WTC11 (cell line): ENCODE data around the gene NEAT1. TPM values are rescaled to one million over a fixed set of nuclear protein-coding genes. Genes with fewer than 3 reads are reported as not detected.
A peak's percentile ranks its signal among the peaks of the same experiment; 100 is the strongest.

Source experiments
- ATAC-seq: fragments of 200-7000 bp; cut with Tn5 transposase; 2 replicates; pipeline ENCODE4 v1.10.0; 2021; ENCODE audit warnings: mild to moderate bottlenecking, moderate library complexity
- CTCF ChIA-PET: fragments of 300-600 bp; sonication (Branson Sonifier 250); formaldehyde crosslinking; loops from one replicate; lab custom pipeline; 2021; ENCODE audit warnings: antibody characterized with exemption; lab: Charles Lee
- POLR2A ChIA-PET: fragments of 350-600 bp; sonication (Branson Sonifier 250); formaldehyde crosslinking; loops from one replicate; lab custom pipeline; 2021; ENCODE audit warnings: antibody characterized with exemption; lab: Charles Lee
- DNase-seq: peaks from one replicate; pipeline ENCODE4 v3.0.0; 2021; ENCODE audit warnings: low spot score
- H3K27ac Mint-ChIP-seq: 2 replicates; pipeline ENCODE4 v1.8.0; 2021; ENCODE audit warnings: mixed read lengths
- H3K27me3 Mint-ChIP-seq: 2 replicates; pipeline ENCODE4 v1.8.0; 2021; ENCODE audit warnings: low read depth, mild to moderate bottlenecking, moderate library complexity, mixed read lengths
- H3K36me3 Mint-ChIP-seq: 2 replicates; pipeline ENCODE4 v1.8.0; 2021; ENCODE audit warnings: mixed read lengths
- H3K4me1 Mint-ChIP-seq: 2 replicates; pipeline ENCODE4 v1.8.0; 2022; ENCODE audit warnings: mixed read lengths
- H3K4me3 Mint-ChIP-seq: 2 replicates; pipeline ENCODE4 v1.8.0; 2021; ENCODE audit warnings: mild to moderate bottlenecking, moderate library complexity, mixed read lengths
- H3K9me3 Mint-ChIP-seq: 2 replicates; pipeline ENCODE4 v1.8.0; 2021; ENCODE audit warnings: mixed read lengths
- AFF4 ChIP-seq: sonication (generic); formaldehyde crosslinking; IDR thresholded peaks from 2 replicates; pipeline ENCODE4 v1.8.1; 2023; ENCODE audit warnings: mild to moderate bottlenecking, missing genetic modification reagents, borderline replicate concordance
- ATF3 ChIP-seq: sonication (generic); formaldehyde crosslinking; conservative IDR thresholded peaks from 2 replicates; pipeline ENCODE4 v1.8.1; 2022; ENCODE audit warnings: mild to moderate bottlenecking, missing genetic modification reagents
- CDX4 ChIP-seq: fragments of 250-450 bp; sonication (Bioruptor Pico); IDR thresholded peaks from 2 replicates; pipeline ENCODE4 v1.9.0; 2021; ENCODE audit warnings: moderate library complexity, mild to moderate bottlenecking, inconsistent platforms, borderline replicate concordance
- ELF4 ChIP-seq: sonication (generic); formaldehyde crosslinking; IDR thresholded peaks from 2 replicates; pipeline ENCODE4 v1.8.1; 2022; ENCODE audit warnings: low read depth, mild to moderate bottlenecking, moderate library complexity, missing genetic modification reagents
- FOXK1 ChIP-seq: sonication (generic); formaldehyde crosslinking; IDR thresholded peaks from 2 replicates; pipeline ENCODE4 v1.8.0; 2022; ENCODE audit warnings: mild to moderate bottlenecking, moderate library complexity, missing genetic modification reagents
- GABPB1 ChIP-seq: sonication (generic); formaldehyde crosslinking; IDR thresholded peaks from 2 replicates; pipeline ENCODE4 v1.8.1; 2023; ENCODE audit warnings: mild to moderate bottlenecking, missing genetic modification reagents
- GTF2I ChIP-seq: fragments of 250-450 bp; sonication (Bioruptor Pico); conservative IDR thresholded peaks from 2 replicates; pipeline ENCODE4 v1.4.0; 2021; ENCODE audit warnings: mild to moderate bottlenecking
- KAT7 ChIP-seq: sonication (generic); formaldehyde crosslinking; IDR thresholded peaks from 2 replicates; pipeline ENCODE4 v1.8.1; 2023; ENCODE audit warnings: missing genetic modification reagents, mild to moderate bottlenecking, borderline replicate concordance
- MAX ChIP-seq: sonication (generic); formaldehyde crosslinking; IDR thresholded peaks from 2 replicates; pipeline ENCODE4 v1.8.0; 2022; ENCODE audit warnings: mild to moderate bottlenecking, missing genetic modification reagents
- NFE2L1 ChIP-seq: sonication (generic); formaldehyde crosslinking; IDR thresholded peaks from 2 replicates; pipeline ENCODE4 v1.8.1; 2023; ENCODE audit warnings: missing genetic modification reagents
- NFYB ChIP-seq: sonication (generic); formaldehyde crosslinking; conservative IDR thresholded peaks from 2 replicates; pipeline ENCODE4 v1.8.0; 2022; ENCODE audit warnings: low read depth, missing genetic modification reagents
- NR3C1 ChIP-seq: sonication (generic); formaldehyde crosslinking; conservative IDR thresholded peaks from 2 replicates; pipeline ENCODE4 v1.8.1; 2023; ENCODE audit warnings: low read depth, mild to moderate bottlenecking, missing genetic modification reagents
- OVOL2 ChIP-seq: fragments of 250-450 bp; sonication (Bioruptor Pico); IDR thresholded peaks from 2 replicates; pipeline ENCODE4 v1.9.0; 2021; ENCODE audit warnings: mild to moderate bottlenecking, borderline replicate concordance
- SMAD4 ChIP-seq: sonication (generic); formaldehyde crosslinking; IDR thresholded peaks from 2 replicates; pipeline ENCODE4 v1.8.0; 2022; ENCODE audit warnings: mild to moderate bottlenecking, missing genetic modification reagents
- SP1 ChIP-seq: sonication (generic); formaldehyde crosslinking; conservative IDR thresholded peaks from 2 replicates; pipeline ENCODE4 v1.8.1; 2022; ENCODE audit warnings: missing genetic modification reagents
- TEAD4 ChIP-seq: sonication (generic); formaldehyde crosslinking; IDR thresholded peaks from 2 replicates; pipeline ENCODE4 v1.8.0; 2022; ENCODE audit warnings: mild to moderate bottlenecking, missing genetic modification reagents
- USF1 ChIP-seq: sonication (generic); formaldehyde crosslinking; IDR thresholded peaks from 2 replicates; pipeline ENCODE4 v1.8.0; 2022; ENCODE audit warnings: mild to moderate bottlenecking, missing genetic modification reagents
- ZNF232 ChIP-seq: sonication (generic); formaldehyde crosslinking; IDR thresholded peaks from 2 replicates; pipeline ENCODE4 v1.8.0; 2022; ENCODE audit warnings: mild to moderate bottlenecking, missing genetic modification reagents
- ZNF317 ChIP-seq: sonication (generic); formaldehyde crosslinking; IDR thresholded peaks from 2 replicates; pipeline ENCODE4 v1.8.1; 2023; ENCODE audit warnings: low read depth, mild to moderate bottlenecking, moderate library complexity, missing genetic modification reagents, borderline replicate concordance
- ZNF416 ChIP-seq: fragments of 250-450 bp; sonication (Bioruptor Pico); IDR thresholded peaks from 2 replicates; pipeline ENCODE4 v1.9.0; 2021; ENCODE audit warnings: mild to moderate bottlenecking, inconsistent platforms
- ZNF423 ChIP-seq: fragments of 250-450 bp; sonication (Bioruptor Pico); IDR thresholded peaks from 2 replicates; pipeline ENCODE4 v2.1.2; 2022; ENCODE audit warnings: mild to moderate bottlenecking, moderate library complexity
- ZNF671 ChIP-seq: fragments of 250-450 bp; sonication (Bioruptor Pico); IDR thresholded peaks from 2 replicates; pipeline ENCODE4 v1.8.0; 2021; ENCODE audit warnings: mild to moderate bottlenecking
- total RNA-seq: library from RNA; stranded (reverse); gene quantifications from 3 replicates; pipeline ENCODE4 v1.2.3, GENCODE V29; 2021

Gene NEAT1
- total RNA-seq, 1 experiment from 2014 or later = 38.1 TPM

GRCh38 chr11:65485920-65486219 is 63.3 kb downstream of the NEAT1 start:
- Mint-ChIP-seq H3K9me3 (no peaks in the 10 kb centered on the region), H3K4me1 (peaks cover 72% of the 10 kb centered on the region), H3K4me3 (peak overlapping the region; percentile 45; the same call in 1 of the 2 replicates), H3K27ac (peak overlapping the region; percentile 96), H3K36me3 (no peaks in the 10 kb centered on the region), H3K27me3 (peaks cover 2% of the 10 kb centered on the region)
- TF ChIP-seq CDX4 (CRISPR knock-in tag) = no peak
- no peak for TF ChIP-seq TEAD4 (CRISPR knock-in tag)
- no peak for TF ChIP-seq AFF4 (CRISPR knock-in tag)
- no peak for TF ChIP-seq NFE2L1 (CRISPR knock-in tag)
- no peak for TF ChIP-seq ATF3
- TF ChIP-seq ZNF416 (CRISPR knock-in tag) = no peak
- no peak for TF ChIP-seq OVOL2 (CRISPR knock-in tag)
- no peak for TF ChIP-seq KAT7 (CRISPR knock-in tag)
- no peak for TF ChIP-seq USF1 (CRISPR knock-in tag)
- POLR2A ChIA-PET = interaction anchor here (5.4 to 11.6 kb wide), 3 partner anchors 14 to 67 kb away, joined by 38 to 502 read pairs (median 179); partner anchors contain the start of gene MALAT1
- ATAC-seq = no peak
- no peak for DNase-seq
- CTCF ChIA-PET = interaction anchor here (0.9 to 8.9 kb wide), 8 partner anchors 7 to 87 kb away, joined by 3 to 129 read pairs (median 7); partner anchors contain the start of gene FAM89B

- no peaks in the 10 kb centered on the region for H3K9me3 Mint-ChIP-seq
- H3K27me3 Mint-ChIP-seq = peaks cover 4% of the 10 kb centered on the region
- TF ChIP-seq SP1 (CRISPR knock-in tag) = no peak
- TF ChIP-seq GTF2I = 0 out of 2 replicates have a peak, but pooled peaks have one; percentile 21
- H3K4me1 Mint-ChIP-seq = peaks cover 78% of the 10 kb centered on the region
- ChIA-PET POLR2A (interaction anchor here (0.6 to 11.6 kb wide), 11 partner anchors 9 to 133 kb away, joined by 3 to 502 read pairs (median 8); partner anchors contain the start of genes MALAT1, NEAT1 and TIGD3), CTCF (interaction anchor here (0.9 to 8.9 kb wide), 14 partner anchors 8 to 952 kb away, joined by 3 to 129 read pairs (median 4); partner anchors contain the start of genes MRPL11 and NEAT1)
- H3K27ac Mint-ChIP-seq = peak overlapping the region; percentile 97
- DNase-seq (no peak), ATAC-seq (no peak)
- no peaks in the 10 kb centered on the region for H3K36me3 Mint-ChIP-seq
- peak overlapping the region; percentile 20; the same call in 1 of the 2 replicates for H3K4me3 Mint-ChIP-seq
Observed at GRCh38 chr11:65486570-65487466, 64.2 kb downstream of the NEAT1 start.

- Mint-ChIP-seq H3K27me3 (peaks cover 4% of the 10 kb centered on the region), H3K9me3 (no peaks in the 10 kb centered on the region), H3K4me1 (peaks cover 83% of the 10 kb centered on the region), H3K4me3 (peak overlapping the region; percentile 62), H3K27ac (peak overlapping the region; percentile 100), H3K36me3 (no peaks in the 10 kb centered on the region)
- peak; percentile 86 for ATAC-seq
- DNase-seq = peak; percentile 96
- CTCF ChIA-PET = interaction anchor here (0.5 to 8.9 kb wide), 16 partner anchors 9 to 951 kb away, joined by 3 to 129 read pairs (median 7); partner anchors contain the start of genes MRPL11 and NEAT1
- POLR2A ChIA-PET = interaction anchor here (0.6 to 11.6 kb wide), 13 partner anchors 10 to 171 kb away, joined by 3 to 502 read pairs (median 7); partner anchors contain the start of genes MALAT1, NEAT1 and TIGD3
- TF ChIP-seq GABPB1 (peak; percentile 99), ELF4 (no peak), FOXK1 (CRISPR knock-in tag) (0 out of 2 replicates have a peak, but pooled peaks have one; percentile 45), SMAD4 (CRISPR knock-in tag) (no peak), MAX (CRISPR knock-in tag) (peak; percentile 77), ZNF317 (CRISPR knock-in tag) (no peak), ZNF423 (CRISPR knock-in tag) (no peak; the same call in 1 of the 2 replicates), NR3C1 (CRISPR knock-in tag) (no peak), USF1 (CRISPR knock-in tag) (peak; percentile 98), ZNF232 (CRISPR knock-in tag) (0 out of 2 replicates have a peak, but pooled peaks have one; percentile 1), NFYB (CRISPR knock-in tag) (peak; percentile 84), ZNF671 (CRISPR knock-in tag) (no peak; the same call in 1 of the 2 replicates)
Observed at GRCh38 chr11:65487467-65488272, 65.1 kb downstream of the NEAT1 start.
